Measurements from ENCODE around the gene SUGCT. TPM values are rescaled to one million over a fixed set of nuclear protein-coding genes. Genes with fewer than 3 reads are reported as not detected.

The SUGCT gene
- total RNA-seq, 1 donor from 2014 or later: 4.4 TPM

DNA sequence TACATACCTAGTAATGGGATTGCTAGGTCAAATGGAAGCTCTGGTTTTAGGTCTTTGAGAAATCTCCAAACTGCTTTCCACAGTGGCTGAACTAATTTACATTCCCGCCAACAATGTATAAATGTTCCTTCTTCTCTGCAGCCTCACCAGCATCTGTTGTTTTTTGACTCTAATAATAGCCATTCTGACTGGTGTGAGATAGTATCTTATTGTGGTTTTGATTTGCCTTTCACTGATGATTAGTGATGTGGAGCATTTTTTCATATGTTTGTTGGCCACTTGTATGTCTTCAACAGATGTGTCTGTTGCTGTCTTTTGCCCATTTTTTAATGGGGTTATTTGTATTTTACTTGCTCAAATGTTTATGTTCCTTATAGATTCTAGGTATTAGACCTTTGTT, 675.5 kb downstream of the SUGCT start:
- TF ChIP-seq, protein P1, sequence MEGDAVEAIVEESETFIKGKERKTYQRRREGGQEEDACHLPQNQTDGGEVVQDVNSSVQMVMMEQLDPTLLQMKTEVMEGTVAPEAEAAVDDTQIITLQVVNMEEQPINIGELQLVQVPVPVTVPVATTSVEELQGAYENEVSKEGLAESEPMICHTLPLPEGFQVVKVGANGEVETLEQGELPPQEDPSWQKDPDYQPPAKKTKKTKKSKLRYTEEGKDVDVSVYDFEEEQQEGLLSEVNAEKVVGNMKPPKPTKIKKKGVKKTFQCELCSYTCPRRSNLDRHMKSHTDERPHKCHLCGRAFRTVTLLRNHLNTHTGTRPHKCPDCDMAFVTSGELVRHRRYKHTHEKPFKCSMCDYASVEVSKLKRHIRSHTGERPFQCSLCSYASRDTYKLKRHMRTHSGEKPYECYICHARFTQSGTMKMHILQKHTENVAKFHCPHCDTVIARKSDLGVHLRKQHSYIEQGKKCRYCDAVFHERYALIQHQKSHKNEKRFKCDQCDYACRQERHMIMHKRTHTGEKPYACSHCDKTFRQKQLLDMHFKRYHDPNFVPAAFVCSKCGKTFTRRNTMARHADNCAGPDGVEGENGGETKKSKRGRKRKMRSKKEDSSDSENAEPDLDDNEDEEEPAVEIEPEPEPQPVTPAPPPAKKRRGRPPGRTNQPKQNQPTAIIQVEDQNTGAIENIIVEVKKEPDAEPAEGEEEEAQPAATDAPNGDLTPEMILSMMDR (conservative IDR thresholded peaks at IDR 0.05; ENCODE audit: low read depth, low read length): no peak
- no peak for DNase-seq (ENCODE audit: low read depth)
- no peak overlapping the region for H3K4me3 ChIP-seq (ENCODE audit: low read depth, low read length)

DNA sequence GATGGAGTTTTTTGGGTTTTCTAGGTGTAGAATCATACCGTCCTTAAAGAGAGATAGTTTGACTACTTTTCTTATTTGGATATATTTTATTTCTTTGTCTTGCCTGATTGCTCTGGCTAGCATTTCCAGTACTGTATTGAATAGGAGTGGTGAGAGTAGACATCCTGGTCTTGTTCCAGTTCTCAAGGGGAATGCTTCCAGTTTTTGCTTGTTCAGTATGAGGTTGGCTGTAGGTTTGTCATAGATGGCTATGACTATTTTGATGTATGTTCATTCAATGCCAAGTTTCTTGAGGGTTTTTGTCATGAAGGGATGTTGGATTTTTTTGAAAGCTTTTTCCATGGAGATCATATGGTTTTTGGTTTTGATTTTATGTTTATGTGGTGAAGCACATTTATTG, 676.9 kb downstream of the SUGCT start:
- no peak overlapping the region for H3K4me3 ChIP-seq (ENCODE audit: low read depth, low read length)
- no peak for DNase-seq (ENCODE audit: low read depth)
- TF ChIP-seq, protein P1 (conservative IDR thresholded peaks at IDR 0.05; ENCODE audit: low read depth, low read length): no peak

DNA sequence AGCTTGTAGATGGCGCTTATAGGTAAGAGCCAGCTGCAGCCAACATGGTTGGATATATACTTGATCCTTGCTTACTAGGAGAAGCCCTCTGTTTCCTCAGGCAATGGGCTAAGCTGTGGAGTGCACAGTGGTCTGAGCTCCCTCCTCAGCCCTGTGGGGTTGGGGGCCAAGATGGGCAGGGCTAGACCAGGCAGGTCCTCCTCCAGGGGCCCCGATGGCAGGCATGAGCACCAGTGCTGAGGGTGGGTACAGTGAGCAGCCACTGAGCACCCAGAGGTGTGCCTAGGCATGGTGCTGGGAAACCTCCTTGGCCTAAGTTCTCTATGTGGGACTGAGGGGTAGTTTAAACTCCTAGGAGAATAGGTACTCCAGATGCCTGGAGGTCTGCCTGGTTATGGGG, 680.2 kb downstream of the SUGCT start:
- DNase-seq (ENCODE audit: low read depth): no peak
- H3K4me3 ChIP-seq (ENCODE audit: low read depth, low read length): no peak overlapping the region

DNA sequence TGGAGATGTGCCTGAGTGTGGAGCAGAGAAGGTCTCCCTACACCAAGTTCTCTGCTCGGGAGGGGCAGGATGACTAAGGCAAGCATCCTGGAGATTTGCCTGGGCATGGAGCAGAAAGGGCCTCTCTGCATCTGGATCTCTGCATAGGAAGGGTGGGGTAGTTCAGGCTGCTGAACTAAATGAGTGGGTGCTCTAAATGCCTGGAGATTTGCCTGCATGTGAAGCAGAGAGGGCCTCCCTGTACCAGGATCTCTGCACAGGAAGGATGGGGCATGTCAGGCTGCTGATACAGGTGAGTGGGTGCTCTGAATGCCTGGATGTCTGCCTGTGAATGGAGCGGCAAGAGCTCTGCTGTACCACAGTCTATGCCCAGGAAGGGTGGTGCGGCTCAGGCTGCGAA, 680.7 kb downstream of the SUGCT start:
- TF ChIP-seq, protein P1 (conservative IDR thresholded peaks at IDR 0.05; ENCODE audit: low read depth, low read length): no peak
- no peak for DNase-seq (ENCODE audit: low read depth)
- H3K4me3 ChIP-seq (ENCODE audit: low read depth, low read length): no peak overlapping the region

More for the DNA sequence above, 680.2 kb downstream of the SUGCT start:
- TF ChIP-seq, protein P1 (conservative IDR thresholded peaks at IDR 0.05; ENCODE audit: low read depth, low read length): no peak

DNA sequence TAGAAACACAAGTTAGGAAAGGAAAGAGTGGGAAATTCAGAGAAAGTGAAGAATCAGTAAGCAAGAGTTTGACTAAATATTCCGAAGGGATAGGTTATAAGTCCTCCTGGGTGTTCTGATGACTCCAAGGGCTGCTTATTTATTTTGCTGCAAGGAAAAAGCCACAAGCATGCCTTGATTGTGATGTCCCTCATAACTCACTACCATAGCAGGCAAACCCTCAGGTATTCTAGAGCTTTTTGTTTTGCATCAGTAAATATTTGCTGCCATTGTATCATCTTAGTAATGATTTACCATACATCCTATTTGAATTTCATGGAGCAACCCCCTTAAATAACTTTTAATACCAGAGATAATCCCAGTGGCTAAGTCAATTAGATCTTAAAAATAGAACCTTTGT, 688.1 kb downstream of the SUGCT start:
- no peak overlapping the region for H3K4me3 ChIP-seq (ENCODE audit: low read depth, low read length)
- DNase-seq (ENCODE audit: low read depth): no peak
- TF ChIP-seq, protein P1 (conservative IDR thresholded peaks at IDR 0.05; ENCODE audit: low read depth, low read length): no peak

GRCh38 chr7:40824461-40824860, 689.7 kb downstream of the SUGCT start:
- TF ChIP-seq, protein P1 (conservative IDR thresholded peaks at IDR 0.05; ENCODE audit: low read depth, low read length): no peak
- no peak overlapping the region for H3K4me3 ChIP-seq (ENCODE audit: low read depth, low read length)
- DNase-seq (ENCODE audit: low read depth): no peak

DNA sequence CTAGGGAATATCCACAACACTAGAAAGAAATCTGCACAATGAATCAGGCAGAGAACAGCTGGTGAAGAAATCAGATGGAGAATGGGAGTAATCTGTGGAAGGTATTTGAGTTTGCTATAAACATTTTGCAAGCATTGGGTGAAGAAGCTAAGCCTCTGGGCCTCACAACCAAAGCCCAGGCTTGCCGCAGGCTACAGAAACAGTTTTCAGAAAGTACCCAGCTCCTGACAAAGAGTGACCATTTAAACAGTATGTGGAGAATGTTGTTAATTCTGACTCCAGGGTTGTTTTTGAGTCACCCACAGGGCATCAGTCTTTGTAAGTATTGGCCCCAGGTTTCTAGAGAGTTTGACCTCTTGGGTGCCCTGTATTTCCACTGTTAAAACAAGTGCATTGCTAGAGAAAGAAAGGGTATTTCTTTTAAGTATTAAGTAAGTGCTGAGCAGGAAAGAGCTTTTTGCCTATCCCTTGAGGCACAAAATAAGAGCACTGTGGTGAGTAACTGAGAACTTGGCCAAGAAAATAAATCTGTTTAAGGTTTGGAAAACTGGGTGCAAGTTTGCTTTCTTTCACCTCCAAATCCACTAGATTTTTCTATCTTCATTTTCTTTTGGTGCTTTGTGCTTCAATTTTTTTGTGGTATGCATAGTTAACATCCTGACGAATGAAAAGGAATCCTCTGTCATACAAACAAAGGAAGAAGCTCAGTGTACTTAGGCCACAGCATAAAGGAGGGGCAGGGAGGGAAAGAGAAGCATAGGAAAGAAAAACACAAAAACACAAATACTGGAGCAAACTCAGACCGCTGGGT, 691.8 kb downstream of the SUGCT start:
- TF ChIP-seq, protein P1 (conservative IDR thresholded peaks at IDR 0.05; ENCODE audit: low read depth, low read length): no peak
- DNase-seq (ENCODE audit: low read depth): no peak
- H3K4me3 ChIP-seq (ENCODE audit: low read depth, low read length): no peak overlapping the region
